CD4-positive, alpha-beta T cell treated with Interleukin-2 at 100 ng/mL for 4 hours (primary cell): Measurements from ENCODE around the gene SCAMP3.
"Not testable (repeated sequence)": the region's sequence is repeated elsewhere in the genome, so short reads cannot be mapped to it uniquely, and the experiment has no call there.

ENCODE experiments used
- DNase-seq: peaks from one replicate; pipeline ENCODE4 v3.0.0-alpha.2; 2020; ENCODE audit warnings: low spot score

Gene SCAMP3

DNA sequence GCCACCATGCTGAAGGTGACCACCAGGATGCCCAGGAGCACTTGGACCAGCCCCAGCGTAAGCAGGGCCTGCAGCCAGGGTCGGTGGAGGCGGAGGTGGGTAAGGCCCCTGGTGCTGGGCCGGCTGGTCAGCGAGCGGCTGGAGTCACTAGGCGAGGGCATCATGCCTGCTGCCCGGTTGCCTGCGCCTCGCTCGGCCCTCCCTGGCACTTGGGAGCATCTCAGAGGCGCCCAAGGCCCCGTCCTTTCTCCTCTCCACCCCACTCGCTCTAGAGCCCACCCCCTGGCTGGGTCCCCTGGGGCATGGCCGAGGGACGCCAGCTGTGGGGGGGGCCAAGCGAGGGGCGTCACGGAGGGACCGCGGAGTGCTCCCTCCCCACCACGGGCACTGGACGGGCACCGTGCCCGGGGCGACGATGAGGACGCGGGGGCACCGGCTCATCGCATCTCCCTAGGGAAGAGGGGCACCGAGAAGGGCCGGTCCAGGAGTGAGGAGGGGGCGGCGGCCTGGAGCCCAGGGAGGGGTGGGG lies 7.4 kb downstream of the SCAMP3 start:
- DNase-seq, result no peak

GRCh38 chr1:155254228-155254713 lies 7.9 kb downstream of the SCAMP3 start:
- no peak for DNase-seq

DNA sequence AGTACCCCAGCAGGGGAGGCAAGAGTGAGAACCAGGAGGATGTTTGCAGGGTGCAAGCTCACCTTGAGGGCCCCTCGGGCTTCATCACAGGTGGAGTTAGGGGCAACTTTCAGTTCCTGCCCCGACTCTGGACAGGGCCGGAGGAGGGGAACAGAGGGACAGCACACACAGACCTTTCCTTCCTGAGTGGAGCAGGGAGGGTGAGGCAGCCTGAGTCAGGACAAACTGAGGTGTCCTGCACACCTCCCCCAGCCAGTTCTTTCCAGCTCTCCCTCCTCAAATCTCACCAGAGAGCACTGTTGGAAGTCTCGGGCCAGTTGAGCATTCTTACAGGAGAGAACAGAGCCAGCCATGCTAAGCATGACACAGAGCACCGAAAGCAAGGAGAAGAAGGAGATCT lies 8.4 kb downstream of the SCAMP3 start:
- no peak for DNase-seq

- DNase-seq, result no peak
Observed at GRCh38 chr1:155253208-155253607, 9.0 kb downstream of the SCAMP3 start.

- no peak for DNase-seq
Observed at GRCh38 chr1:155251566-155251965, 10.6 kb downstream of the SCAMP3 start.

DNA sequence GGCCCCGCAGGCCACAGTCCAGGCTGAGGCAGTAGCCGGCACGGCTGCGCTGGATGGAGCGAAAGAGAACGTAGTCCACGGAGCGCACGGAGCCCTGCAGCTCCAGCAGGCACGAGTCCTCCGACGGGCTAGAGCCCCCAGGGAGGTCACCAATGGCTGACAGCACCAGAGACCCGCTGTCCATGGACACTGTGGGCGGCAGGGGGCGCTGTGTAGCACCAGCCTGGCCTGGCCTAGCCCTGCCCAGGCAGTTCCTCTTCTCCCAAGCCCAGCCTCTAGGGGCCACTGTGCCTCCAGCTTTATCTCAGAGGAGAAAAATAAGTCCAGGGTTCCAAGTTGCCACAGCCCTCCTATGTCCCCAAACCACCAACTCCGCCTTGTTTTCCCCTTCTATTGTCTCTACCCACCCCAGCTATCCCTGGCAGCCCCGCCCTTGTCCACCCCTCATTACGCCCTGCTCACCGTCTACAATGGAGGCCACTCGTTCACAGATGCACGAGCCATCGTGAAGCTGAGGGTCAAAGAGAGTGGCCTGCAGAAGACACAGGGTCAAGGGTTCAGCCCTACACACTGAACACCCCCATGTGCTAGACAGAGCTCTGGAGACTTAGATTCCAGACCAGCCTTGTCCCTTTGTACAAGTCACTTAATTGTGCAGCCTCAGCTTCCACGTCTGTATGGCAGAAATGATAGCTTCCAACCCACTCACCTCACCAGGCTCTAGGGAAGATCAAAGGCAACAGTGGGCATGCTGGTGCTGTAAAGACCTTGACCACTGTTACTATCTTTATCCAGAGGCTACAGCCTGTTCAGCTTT lies 11.3 kb downstream of the SCAMP3 start:
- DNase-seq, result peak; percentile 96

- no peak for DNase-seq
Observed at GRCh38 chr1:155250246-155250632, 11.9 kb downstream of the SCAMP3 start.

- DNase-seq, result no peak
Observed at GRCh38 chr1:155247667-155248553, 14.2 kb downstream of the SCAMP3 start.

- not testable (repeated sequence) for DNase-seq
Observed at GRCh38 chr1:155246796-155247195, 15.4 kb downstream of the SCAMP3 start.

DNA sequence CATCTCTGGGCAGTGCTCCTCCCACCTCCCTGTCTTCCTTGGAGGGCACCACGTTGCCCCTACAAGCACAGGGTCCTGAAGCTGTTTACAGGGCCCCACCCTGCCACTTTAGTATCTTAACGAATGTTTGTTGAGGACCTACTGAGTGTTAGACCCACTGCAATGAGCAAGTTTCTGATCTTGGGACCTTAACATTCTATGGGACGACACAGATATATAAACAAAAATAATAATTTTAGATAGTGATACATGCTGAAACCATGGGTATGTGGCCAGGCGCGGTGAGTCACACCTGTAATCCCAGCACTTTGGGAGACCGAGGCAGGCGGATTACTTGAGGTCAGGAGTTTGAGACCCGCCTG lies 17.0 kb downstream of the SCAMP3 start:
- DNase-seq, result no peak

DNA sequence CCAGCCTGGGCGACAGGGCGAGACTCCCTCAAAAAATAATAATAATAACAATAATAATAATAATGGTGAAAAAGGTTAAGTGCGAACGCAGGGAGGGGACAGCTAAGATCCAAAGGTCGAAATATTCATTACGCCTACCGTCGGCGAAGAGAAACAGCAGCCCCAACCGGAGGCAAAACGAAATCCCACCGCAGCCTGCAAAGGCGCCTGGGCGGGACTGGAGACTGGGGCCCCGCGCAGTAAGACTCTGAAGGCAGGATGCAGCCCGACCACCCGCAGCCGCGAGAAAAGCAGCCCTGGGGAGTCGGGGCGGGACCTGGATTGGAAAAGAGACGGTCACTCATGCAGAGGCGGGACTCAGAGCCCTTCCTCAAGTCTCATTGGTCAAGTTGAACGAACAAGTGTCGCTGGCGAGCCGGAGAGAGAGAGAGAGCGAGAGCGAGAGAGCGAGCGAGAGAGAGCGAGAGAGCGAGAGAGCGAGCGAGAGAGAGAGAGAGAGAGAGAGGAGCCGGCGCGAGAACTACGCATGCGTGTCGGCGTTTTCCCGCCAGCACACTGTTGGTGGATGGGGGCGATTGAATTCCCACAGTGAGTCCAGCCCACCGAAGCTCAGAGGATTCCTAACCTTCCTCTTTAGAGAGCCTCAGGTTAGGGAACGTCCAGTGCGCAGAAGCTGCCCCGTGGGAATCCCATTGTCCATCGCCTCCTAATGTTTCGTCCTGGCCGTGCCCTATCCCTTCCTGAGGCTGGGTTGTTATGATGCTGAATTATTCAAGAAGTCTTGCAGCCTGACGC lies 17.6 kb downstream of the SCAMP3 start:
- peak; percentile 97 for DNase-seq

DNA sequence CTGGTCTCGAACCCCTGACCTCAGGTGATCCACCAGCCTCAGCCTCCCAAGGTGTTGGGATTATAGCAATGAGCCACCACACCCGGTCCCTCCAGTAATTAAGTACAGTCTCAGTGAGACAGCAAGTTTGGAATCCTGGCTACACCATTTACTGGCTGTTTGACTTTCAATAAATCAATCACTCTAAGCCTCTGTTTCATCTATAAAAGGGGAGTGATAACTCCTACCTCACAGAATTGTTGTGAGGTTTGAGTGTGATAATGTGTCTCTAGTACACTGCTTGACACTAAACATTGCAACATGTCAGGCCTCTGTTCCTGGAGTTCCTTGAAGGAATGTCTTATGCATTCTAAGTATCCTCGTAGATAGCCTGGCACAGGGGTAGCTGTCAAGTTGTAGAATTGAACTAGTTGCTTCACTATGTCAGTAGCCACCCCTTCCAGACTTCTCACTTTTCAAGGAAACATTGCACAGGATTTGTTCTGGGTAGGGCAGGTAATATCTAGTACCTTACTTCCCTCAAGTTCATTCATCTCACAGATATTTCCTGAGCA lies 19.3 kb downstream of the SCAMP3 start:
- DNase-seq, result no peak

DNA sequence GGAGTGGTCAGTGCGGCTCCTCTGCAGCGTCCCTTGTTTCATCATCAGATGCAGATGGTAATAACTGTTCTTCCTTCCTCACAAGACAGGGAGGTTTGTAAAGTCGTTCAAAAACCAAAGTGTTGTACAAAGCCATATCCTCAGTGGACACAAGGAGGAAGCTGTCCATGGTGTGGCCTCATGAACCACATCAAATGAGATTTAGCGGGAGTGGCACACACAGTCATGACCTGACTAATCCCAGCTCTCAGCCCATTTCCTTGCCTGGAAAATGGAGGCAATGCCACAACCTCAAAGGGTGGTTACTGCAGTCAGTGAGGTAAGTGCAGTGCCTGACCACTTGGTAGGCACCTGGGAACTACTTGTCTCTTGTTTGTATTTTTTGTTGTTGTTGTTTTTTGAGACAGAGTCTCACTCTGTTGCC lies 20.3 kb downstream of the SCAMP3 start:
- DNase-seq, result no peak

DNA sequence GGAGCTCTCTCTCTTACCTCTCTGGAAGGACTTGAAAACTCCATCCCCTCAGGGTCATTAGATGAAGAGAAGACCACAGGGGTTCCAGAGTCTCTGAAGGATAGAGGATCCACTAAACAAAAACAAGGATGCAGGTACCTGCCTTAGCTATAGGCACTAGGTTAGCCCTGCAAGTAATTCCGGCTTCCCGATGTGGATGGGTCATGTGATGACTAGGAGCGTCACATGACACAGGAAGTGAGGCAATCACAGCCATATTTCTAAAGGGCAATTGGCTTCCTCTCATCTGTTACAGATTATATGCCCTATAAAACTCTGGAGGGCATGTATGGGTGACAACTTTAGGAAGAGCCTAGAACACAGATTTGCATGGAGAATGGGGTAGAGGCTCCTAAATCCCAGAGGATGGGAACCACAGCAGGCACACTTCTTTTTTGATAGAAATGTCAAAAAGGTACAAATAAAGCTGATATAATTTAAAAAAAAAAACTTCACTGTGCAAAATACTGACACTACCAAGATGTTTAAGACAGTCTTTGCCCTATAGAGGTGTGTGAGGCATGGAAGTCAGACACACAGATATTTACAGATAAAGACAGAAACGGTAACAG lies 21.0 kb downstream of the SCAMP3 start:
- peak; percentile 82 for DNase-seq

- DNase-seq, result no peak
Observed at GRCh38 chr1:155236451-155236850, 25.7 kb downstream of the SCAMP3 start.

GRCh38 chr1:155235375-155235774 lies 26.8 kb downstream of the SCAMP3 start:
- not testable (repeated sequence) for DNase-seq

GRCh38 chr1:155233502-155233901 lies 28.7 kb downstream of the SCAMP3 start:
- DNase-seq, result not testable (repeated sequence)

DNA sequence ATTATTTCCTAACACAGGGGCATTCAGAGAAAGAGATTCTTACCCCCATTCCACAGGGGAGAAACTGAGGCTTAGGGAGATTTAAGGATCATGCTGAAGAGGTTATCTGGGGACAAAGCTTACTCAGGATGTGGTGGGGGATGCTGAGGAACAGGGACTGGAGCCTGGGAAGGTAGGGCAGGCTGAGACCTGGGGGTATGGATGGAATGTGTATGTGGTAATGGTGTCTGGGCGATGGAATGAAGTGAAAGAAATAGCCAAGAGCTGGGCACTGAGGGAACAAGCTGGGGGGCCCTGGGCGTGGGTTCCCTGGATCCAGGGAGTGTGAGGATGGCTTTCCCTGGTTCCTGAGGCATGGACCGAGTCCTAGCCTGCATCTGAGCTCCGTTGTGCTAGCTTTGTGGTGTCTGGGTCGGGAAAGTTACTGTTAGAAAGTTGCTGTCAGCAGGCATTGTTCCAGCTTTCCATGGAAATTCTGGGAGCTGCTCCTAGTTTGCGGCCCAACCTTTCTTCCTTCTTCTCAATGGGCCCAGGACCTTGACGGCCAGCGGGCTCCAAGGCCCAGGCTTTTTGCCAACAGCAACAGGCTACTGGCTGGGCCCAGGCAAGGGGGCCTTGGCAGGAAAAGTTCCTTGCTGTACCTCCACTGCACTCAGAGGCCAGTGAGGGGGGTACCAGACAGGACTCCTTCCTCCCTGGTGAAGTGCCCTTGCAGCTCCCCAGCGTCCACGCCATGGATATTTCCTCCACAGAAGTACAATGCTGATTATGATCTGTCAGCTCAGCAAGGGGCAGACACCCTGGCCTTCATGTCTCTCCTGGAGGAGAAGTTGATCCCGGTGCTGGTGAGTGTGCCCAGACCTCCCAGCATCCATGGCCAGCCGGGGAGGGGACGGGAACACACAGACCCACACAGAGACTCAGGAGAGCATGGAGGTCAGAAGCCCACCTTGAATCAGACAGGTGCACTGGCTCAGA lies 29.9 kb downstream of the SCAMP3 start:
- not testable (repeated sequence) for DNase-seq

DNA sequence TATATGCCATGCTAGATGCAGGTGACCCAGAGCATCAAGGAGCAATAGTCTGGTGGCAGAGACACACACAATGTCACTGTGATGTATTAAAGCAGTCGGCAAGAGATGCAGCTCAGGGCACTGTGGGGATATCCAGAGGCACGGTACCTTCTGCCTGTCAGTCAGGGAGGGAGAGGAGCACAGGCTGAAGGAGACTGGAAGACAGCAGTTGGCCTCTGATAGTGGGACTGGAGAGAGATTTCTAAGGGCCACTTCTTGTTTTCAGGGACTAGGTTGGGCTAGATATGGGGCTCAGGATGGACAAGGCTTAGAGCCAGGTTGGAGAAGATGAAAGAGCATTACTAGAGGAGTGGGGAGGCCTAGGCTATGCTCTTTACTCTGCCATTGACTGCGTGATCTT lies 30.9 kb downstream of the SCAMP3 start:
- not testable (repeated sequence) for DNase-seq

- DNase-seq, result no peak
Observed at GRCh38 chr1:155228096-155228427, 34.1 kb downstream of the SCAMP3 start.
